Cardiac muscle cell (in vitro differentiated cells and primary cell): ENCODE measurements around the gene EFHC2. TPM values are rescaled to one million over a fixed set of nuclear protein-coding genes. Genes with fewer than 3 reads are reported as not detected.

Experiments
- DNase-seq, 2 donors: peaks; one replicate each; pipeline versions ENCODE4 v3.0.0 to v3.0.0-alpha.2; 2010 to 2017; ENCODE audit warnings: low read depth in 1 of 2, low spot score in 1 of 2
- H3K27ac ChIP-seq: fragments of 200-600 bp; sonication (generic); 2 replicates; pipeline ENCODE4 v1.5.1; 2016
- H3K27me3 ChIP-seq: fragments of 200-600 bp; sonication (generic); 2 replicates; pipeline ENCODE4 v1.6.0; 2016; ENCODE audit warnings: control low read depth
- H3K36me3 ChIP-seq: fragments of 200-600 bp; sonication (generic); 2 replicates; pipeline ENCODE4 v1.5.1; 2016; ENCODE audit warnings: control low read depth
- H3K4me1 ChIP-seq: fragments of 200-600 bp; sonication (generic); 2 replicates; pipeline ENCODE4 v1.8.1; 2017; ENCODE audit warnings: low read depth, mild to moderate bottlenecking, mixed run types
- H3K4me3 ChIP-seq: fragments of 200-600 bp; sonication (generic); 2 replicates; pipeline ENCODE4 v1.5.1; 2016; ENCODE audit warnings: mild to moderate bottlenecking
- H3K9me3 ChIP-seq: fragments of 200-600 bp; sonication (generic); 2 replicates; pipeline ENCODE4 v1.5.1; 2017; ENCODE audit warnings: low read depth, mild to moderate bottlenecking, control low read depth
- CTCF ChIP-seq: IDR thresholded peaks from 2 replicates; pipeline ENCODE4 v1.5.1; 2012; ENCODE audit warnings: low read depth, mild to moderate bottlenecking, low read length
- polyA plus RNA-seq: library from polyadenylated mRNA; unstranded; fragments of >200 nt; fragmentation: Nextera tagmentation; extraction: Ambion mirVana; gene quantifications from 2 replicates; pipeline ENCODE4 v1.2.1, GENCODE V29; 2016
- total RNA-seq: library from RNA; depleted of rRNA; stranded (reverse); fragments of >200 nt; gene quantifications from 2 replicates; pipeline ENCODE4 v1.2.3, GENCODE V29; 2016

Gene EFHC2
- total and polyA plus RNA-seq, 2 experiments from 2014 or later, result 3.8 to 6.5 TPM

GRCh38 chrX:44330227-44330626 is 13.2 kb downstream of the EFHC2 start:
- H3K36me3 ChIP-seq, result no peaks in the 10 kb centered on the region
- DNase-seq, result no peak
- no peaks in the 10 kb centered on the region for H3K4me1 ChIP-seq
- H3K9me3 ChIP-seq, result peaks cover 3% of the 10 kb centered on the region
- no peak overlapping the region for H3K4me3 ChIP-seq
- H3K27ac ChIP-seq, result no peak overlapping the region
- H3K27me3 ChIP-seq, result no peaks in the 10 kb centered on the region
- TF ChIP-seq CTCF, result no peak

DNA sequence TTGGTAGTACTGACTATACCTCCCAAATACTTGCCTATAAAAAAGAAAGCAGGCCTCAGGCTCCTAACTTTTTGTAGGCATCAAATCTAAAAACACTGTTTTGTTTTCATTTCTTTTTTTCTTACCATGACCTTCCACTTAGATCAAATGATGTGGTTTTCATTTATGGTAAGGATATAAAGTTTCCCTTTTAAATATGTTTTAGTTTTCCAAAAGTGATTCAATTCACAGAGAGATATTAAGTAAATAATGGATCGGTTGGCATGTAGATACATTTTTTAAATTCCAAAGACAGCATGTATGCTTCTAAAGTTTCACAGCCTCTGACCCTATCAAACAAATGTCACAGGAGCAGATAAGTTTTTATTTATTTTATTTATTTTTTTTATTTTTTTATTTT is 23.9 kb downstream of the EFHC2 start:
- Histone ChIP-seq H3K4me3 (no peak overlapping the region), H3K9me3 (no peaks in the 10 kb centered on the region), H3K4me1 (no peaks in the 10 kb centered on the region), H3K27ac (no peak overlapping the region), H3K27me3 (no peaks in the 10 kb centered on the region), H3K36me3 (no peaks in the 10 kb centered on the region)
- no peak for TF ChIP-seq CTCF
- no peak for DNase-seq

DNA sequence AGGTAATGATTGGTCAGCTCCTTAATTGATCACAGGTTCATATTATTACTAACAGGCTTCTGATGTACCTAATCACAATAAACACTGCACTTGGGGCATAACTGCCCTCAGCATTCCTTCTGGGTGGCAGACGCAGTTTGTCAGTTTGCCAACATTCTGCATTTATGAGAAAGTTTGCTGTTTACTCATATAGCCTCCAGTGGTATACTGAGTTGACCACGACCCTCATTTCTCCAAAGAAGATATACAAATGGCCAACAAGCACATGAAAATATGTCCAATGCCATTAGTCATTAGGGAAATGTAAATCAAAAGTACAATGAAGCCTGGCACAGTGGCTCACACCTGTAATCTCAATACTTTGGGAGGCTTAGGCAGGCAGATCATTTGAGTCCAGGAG is 26.3 kb downstream of the EFHC2 start:
- DNase-seq, result no peak
- no peaks in the 10 kb centered on the region for H3K27me3 ChIP-seq

GRCh38 chrX:44314808-44315207 is 28.7 kb downstream of the EFHC2 start:
- Histone ChIP-seq H3K4me3 (no peak overlapping the region), H3K27ac (peak overlapping the region; percentile 95), H3K4me1 (peaks cover 3% of the 10 kb centered on the region), H3K27me3 (no peaks in the 10 kb centered on the region), H3K36me3 (no peaks in the 10 kb centered on the region), H3K9me3 (no peaks in the 10 kb centered on the region)
- DNase-seq, result no peak
- TF ChIP-seq CTCF, result no peak

More for the DNA sequence above, 26.3 kb downstream of the EFHC2 start:
- H3K27ac ChIP-seq, result no peak overlapping the region
- H3K4me1 ChIP-seq, result peaks cover 3% of the 10 kb centered on the region
- no peak overlapping the region for H3K4me3 ChIP-seq
- H3K9me3 ChIP-seq, result no peaks in the 10 kb centered on the region
- no peak for TF ChIP-seq CTCF
- H3K36me3 ChIP-seq, result no peaks in the 10 kb centered on the region

DNA sequence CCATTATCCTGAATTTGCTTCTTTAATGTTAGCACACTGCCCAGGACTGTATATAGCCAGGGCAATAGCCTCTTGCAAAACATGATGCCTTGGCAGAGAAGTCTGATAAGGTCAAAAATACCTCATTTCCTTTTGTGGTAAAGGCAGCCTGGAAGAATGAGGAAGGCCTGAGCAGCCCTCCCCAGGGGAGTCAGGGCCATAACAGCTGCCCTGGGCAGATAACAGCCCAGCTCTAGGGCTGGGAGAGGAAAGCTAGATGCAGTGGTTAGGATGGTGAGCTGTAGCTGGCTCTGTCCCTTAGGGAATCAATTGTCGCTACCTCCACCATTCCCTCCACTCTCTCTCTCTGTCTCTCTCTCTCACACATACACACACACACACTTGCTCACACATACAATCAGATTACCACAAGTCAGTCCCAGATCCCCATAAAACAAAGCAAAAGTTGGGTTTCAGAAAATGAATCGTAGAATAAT is 29.2 kb downstream of the EFHC2 start:
- no peak for TF ChIP-seq CTCF
- Histone ChIP-seq H3K36me3 (no peaks in the 10 kb centered on the region), H3K9me3 (no peaks in the 10 kb centered on the region), H3K27ac (peak overlapping the region; percentile 95), H3K4me3 (no peak overlapping the region), H3K4me1 (peaks cover 3% of the 10 kb centered on the region), H3K27me3 (no peaks in the 10 kb centered on the region)
- DNase-seq, result peak; percentile 73 to 86

GRCh38 chrX:44312421-44312820 is 31.1 kb downstream of the EFHC2 start:
- Histone ChIP-seq H3K27ac (no peak overlapping the region), H3K9me3 (no peaks in the 10 kb centered on the region), H3K27me3 (no peaks in the 10 kb centered on the region), H3K36me3 (no peaks in the 10 kb centered on the region), H3K4me3 (no peak overlapping the region), H3K4me1 (peaks cover 3% of the 10 kb centered on the region)
- no peak for TF ChIP-seq CTCF
- DNase-seq, result no peak
